CD4-positive, alpha-beta T cell (primary cell): ENCODE results near the gene TSKU. TPM values are rescaled to one million over a fixed set of nuclear protein-coding genes. Genes with fewer than 3 reads are reported as not detected.

Experiments used
- ATAC-seq: fragments of 200-7000 bp; cut with Tn5 transposase; one replicate; pipeline ENCODE4 v1.10.0; 2022; ENCODE audit warnings: mild to moderate bottlenecking; ENCODE audit not compliant: poor library complexity
- CTCF ChIA-PET: fragments of 350-600 bp; sonication (Branson Sonifier 250); formaldehyde crosslinking; loops from one replicate; lab custom pipeline; 2021; ENCODE audit warnings: antibody characterized with exemption, inconsistent platforms; lab: Charles Lee
- POLR2A ChIA-PET: fragments of 350-600 bp; sonication (Branson Sonifier 250); formaldehyde crosslinking; loops from one replicate; lab custom pipeline; 2021; ENCODE audit warnings: antibody characterized with exemption, inconsistent platforms; lab: Charles Lee
- DNase-seq, 14 experiments: peaks; one replicate each; pipeline ENCODE4 v3.0.0-alpha.2; 2013 to 2020; ENCODE audit warnings: mixed read lengths in 2 of 14
- H3K27ac ChIP-seq, 2 donors: one replicate each; pipeline versions ENCODE4 v1.5.1 to v1.7.0; 2013; ENCODE audit warnings: low read length in 2 of 2, low read depth in 1 of 2, mild to moderate bottlenecking in 1 of 2
- H3K27me3 ChIP-seq, 2 experiments: 1 replicate in 1 of 2; 2 replicates in 1 of 2; pipeline versions ENCODE4 v1.6.1 to v1.7.0; 2013; ENCODE audit warnings: low read length in 2 of 2, control low read depth in 1 of 2, mild to moderate bottlenecking in 1 of 2, moderate library complexity in 1 of 2; ENCODE audit not compliant: insufficient read depth in 2 of 2, control insufficient read depth in 1 of 2
- H3K36me3 ChIP-seq: one replicate; pipeline ENCODE4 v1.6.1; 2013; ENCODE audit warnings: low read length, control low read depth; ENCODE audit not compliant: insufficient read depth
- H3K4me1 ChIP-seq: one replicate; pipeline ENCODE4 v1.6.1; 2013; ENCODE audit warnings: low read length, control low read depth; ENCODE audit not compliant: insufficient read depth
- H3K4me3 ChIP-seq: one replicate; pipeline ENCODE4 v1.5.1; 2013; ENCODE audit warnings: mild to moderate bottlenecking, low read length, moderate library complexity
- H3K9me3 ChIP-seq, 2 experiments: 1 replicate in 1 of 2; 2 replicates in 1 of 2; pipeline versions ENCODE4 v1.6.1 to v1.7.0; 2013; ENCODE audit warnings: low read length in 2 of 2, mild to moderate bottlenecking in 2 of 2, control low read depth in 1 of 2, moderate library complexity in 1 of 2; ENCODE audit not compliant: control insufficient read depth in 1 of 2, insufficient read depth in 1 of 2
- H3K27ac Mint-ChIP-seq: one replicate; pipeline ENCODE4 v1.8.0; 2020; ENCODE audit warnings: mixed read lengths
- H3K27me3 Mint-ChIP-seq: one replicate; pipeline ENCODE4 v1.8.0; 2021; ENCODE audit warnings: mixed read lengths
- H3K36me3 Mint-ChIP-seq: one replicate; pipeline ENCODE4 v1.8.0; 2021; ENCODE audit warnings: low read depth, mixed read lengths
- H3K4me1 Mint-ChIP-seq: one replicate; pipeline ENCODE4 v1.8.0; 2021; ENCODE audit warnings: low read depth, mixed read lengths
- H3K4me3 Mint-ChIP-seq: one replicate; pipeline ENCODE4 v1.8.0; 2020; ENCODE audit warnings: mild to moderate bottlenecking, mixed read lengths
- H3K9me3 Mint-ChIP-seq: one replicate; pipeline ENCODE4 v1.8.0; 2020; ENCODE audit warnings: mixed read lengths
- CTCF ChIP-seq: fragments of 200-600 bp; IDR thresholded peaks from one replicate; pipeline ENCODE4 v1.8.0; 2022; ENCODE audit warnings: antibody characterized with exemption, mild to moderate bottlenecking
- intact Hi-C, 2 experiments: fragments of 100-400 bp; cut with DNase I in 1 of 2; cut with micrococcal nuclease in 1 of 2; formaldehyde crosslinking; loops; one replicate each; pipeline versions ENCODE4 v1.15.1 to v1.9.0; 2023 to 2025; cut with DNase I, micrococcal nuclease
- total RNA-seq, 174 experiments: library from RNA in 2 of 174; stranded (reverse) in 2 of 174; gene quantifications; one replicate each; pipeline ENCODE4 v1.2.3 and lab custom pipeline; 2021 to 2026

The TSKU gene
- total RNA-seq, 2 experiments from 2014 or later: 0.06 TPM; not detected in 1

GRCh38 chr11:76808171-76808570, 25.0 kb downstream of the TSKU start:
- H3K27ac ChIP-seq: no peak overlapping the region
- TF ChIP-seq CTCF: no peak
- H3K4me1 ChIP-seq: peaks cover 21% of the 10 kb centered on the region
- Mint-ChIP-seq H3K27me3 (peaks cover 16% of the 10 kb centered on the region), H3K36me3 (no peaks in the 10 kb centered on the region), H3K4me1 (peaks cover 40% of the 10 kb centered on the region), H3K27ac (no peak overlapping the region), H3K9me3 (no peaks in the 10 kb centered on the region), H3K4me3 (no peak overlapping the region)
- peaks cover 0 to 2% of the 10 kb centered on the region in 2 experiments for H3K27me3 ChIP-seq
- ChIA-PET POLR2A (no interaction called here), CTCF (interaction anchor here (1.2 to 1.9 kb wide), 2 partner anchors 10 to 112 kb away, joined by 3 to 5 read pairs; no protein-coding TSS in a partner anchor)
- no peak overlapping the region for H3K4me3 ChIP-seq
- peak in 1 of 14 experiments; percentile 5 for DNase-seq
- ATAC-seq: no peak
- no peaks in the 10 kb centered on the region for H3K36me3 ChIP-seq
- H3K9me3 ChIP-seq: no peaks in the 10 kb centered on the region
- intact Hi-C loops: loop anchor here in 1 of 2 experiments (2.0 to 5.0 kb wide), 2 partner anchors 111 to 279 kb away; no protein-coding TSS in a partner anchor

DNA sequence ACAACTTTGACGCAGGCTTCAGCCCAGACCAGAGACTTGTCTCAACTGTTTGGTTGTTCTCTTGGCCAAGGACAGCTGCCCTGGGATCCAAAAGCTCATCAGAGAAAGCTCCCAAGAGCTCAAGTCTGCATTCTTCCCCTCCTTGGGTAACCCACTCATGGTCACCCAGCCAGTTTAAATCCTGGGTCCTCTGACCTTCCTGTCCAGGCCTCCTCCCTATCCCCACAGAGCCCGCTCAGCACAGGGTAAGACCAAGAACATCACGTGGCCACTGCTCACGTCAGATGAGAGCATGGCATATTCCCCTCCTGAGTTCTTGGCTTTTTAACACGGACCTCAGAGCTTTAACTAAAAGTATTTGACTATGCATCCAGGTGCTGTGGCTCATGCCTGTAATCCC, 25.8 kb downstream of the TSKU start:
- Mint-ChIP-seq H3K27me3 (peaks cover 16% of the 10 kb centered on the region), H3K4me3 (no peak overlapping the region), H3K9me3 (no peaks in the 10 kb centered on the region), H3K36me3 (no peaks in the 10 kb centered on the region), H3K27ac (no peak overlapping the region), H3K4me1 (peaks cover 33% of the 10 kb centered on the region)
- no peak overlapping the region for H3K27ac ChIP-seq
- TF ChIP-seq CTCF: no peak
- ATAC-seq (no peak), DNase-seq (peak in 1 of 14 experiments; percentile 5)
- H3K4me3 ChIP-seq: no peak overlapping the region
- POLR2A ChIA-PET: no interaction called here
- H3K27me3 ChIP-seq: peaks cover 0 to 2% of the 10 kb centered on the region in 2 experiments
- intact Hi-C loops: loop anchor here in 1 of 2 experiments (2.0 to 5.0 kb wide), 2 partner anchors 110 to 278 kb away; no protein-coding TSS in a partner anchor
- H3K36me3 ChIP-seq: no peaks in the 10 kb centered on the region
- H3K9me3 ChIP-seq: no peaks in the 10 kb centered on the region
- CTCF ChIA-PET: interaction anchor here (1.9 kb wide), 1 partner anchor 111 kb away, joined by 5 read pairs; no protein-coding TSS in a partner anchor
- H3K4me1 ChIP-seq: peaks cover 14% of the 10 kb centered on the region

DNA sequence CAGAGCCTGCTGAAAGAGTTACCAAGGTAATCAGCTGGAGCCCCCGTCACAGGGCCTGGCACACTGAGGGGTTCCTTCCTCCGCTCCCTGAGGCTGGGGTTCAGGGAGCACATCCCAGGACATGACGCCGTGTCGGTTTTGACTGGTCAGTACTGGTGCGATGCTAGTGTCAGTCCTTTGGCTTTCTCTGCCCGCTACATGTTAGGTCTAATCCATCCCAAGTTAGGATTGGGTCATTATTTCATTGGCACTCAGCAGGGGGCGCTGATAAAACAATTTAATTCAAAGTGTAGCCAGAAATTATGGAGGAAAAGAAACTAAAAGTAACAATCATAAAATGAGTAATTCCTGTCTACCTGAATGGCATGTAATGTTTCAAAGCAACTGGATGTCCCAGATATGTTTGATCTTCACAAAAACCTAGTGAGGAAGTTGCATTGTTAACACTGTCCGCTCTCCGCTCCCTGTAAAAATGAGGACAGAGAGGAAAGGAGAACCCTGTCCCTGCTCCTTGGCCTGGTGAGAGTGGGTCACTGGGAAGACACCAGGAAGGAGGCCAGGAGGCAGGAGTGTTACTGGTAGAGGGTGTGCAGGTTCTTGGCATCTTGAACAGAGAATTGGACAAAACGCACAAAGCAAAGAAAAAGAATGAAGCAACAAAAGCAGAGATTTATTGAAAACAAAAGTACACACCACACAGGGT, 27.1 kb downstream of the TSKU start:
- Mint-ChIP-seq H3K36me3 (no peaks in the 10 kb centered on the region), H3K27me3 (peaks cover 14% of the 10 kb centered on the region), H3K4me1 (peaks cover 24% of the 10 kb centered on the region), H3K4me3 (no peak overlapping the region), H3K9me3 (no peaks in the 10 kb centered on the region), H3K27ac (no peak overlapping the region)
- intact Hi-C loops: loop anchor here in 1 of 2 experiments (5.0 kb wide), 1 partner anchor 107 kb away; no protein-coding TSS in a partner anchor
- Histone ChIP-seq H3K27me3 (no peaks in the 10 kb centered on the region), H3K4me1 (peaks cover 6% of the 10 kb centered on the region), H3K4me3 (no peak overlapping the region), H3K36me3 (no peaks in the 10 kb centered on the region), H3K27ac (no peak overlapping the region), H3K9me3 (peaks cover under 1 to 4% of the 10 kb centered on the region in 2 experiments)
- ATAC-seq (no peak), DNase-seq (peak in 4 of 14 experiments; percentile 33 to 38 (median 35))
- ChIA-PET POLR2A (no interaction called here), CTCF (no interaction called here)
- TF ChIP-seq CTCF: peak; percentile 40
